Measurements from ENCODE around the gene SLC6A8.

- TF ChIP-seq CTCF (IDR thresholded peaks at IDR 0.05): peak; percentile 57
- TF ChIP-seq RAD21 (conservative IDR thresholded peaks at IDR 0.05 in 1 of 2, IDR thresholded peaks at IDR 0.05 in 1 of 2): no peak
- no peak for TF ChIP-seq PBX3 (IDR thresholded peaks at IDR 0.05)
- no peak for TF ChIP-seq MAX (IDR thresholded peaks at IDR 0.05)
- no peak for TF ChIP-seq CBX8 (IDR thresholded peaks at IDR 0.05)
- no peak for TF ChIP-seq USF2 (IDR thresholded peaks at IDR 0.05)
- no peak for TF ChIP-seq SREBF2 (IDR thresholded peaks at IDR 0.05)
- TF ChIP-seq POLR2AphosphoS2 (conservative IDR thresholded peaks at IDR 0.05; ENCODE audit: low read length): no peak
- no peak for TF ChIP-seq REST (IDR thresholded peaks at IDR 0.05)
Observed at GRCh38 chrX:153669174-153669890, 18.4 kb upstream of the SLC6A8 start.

All from A549 (cell line).